HL-60 (cell line): ENCODE data around the gene FOXK2.

Experiments used
- TF ChIP-seq, protein P1 (sequence below): IDR thresholded peaks from one replicate; pipeline ENCODE4 v1.5.1; 2011; ENCODE audit warnings: low read length, control low read depth, inconsistent platforms; ENCODE audit not compliant: insufficient read depth
- TF ChIP-seq, protein P2 (sequence below): IDR thresholded peaks from 2 replicates; pipeline ENCODE4 v1.6.1; 2012; ENCODE audit warnings: low read depth; ENCODE audit not compliant: insufficient replicate concordance

DNA sequence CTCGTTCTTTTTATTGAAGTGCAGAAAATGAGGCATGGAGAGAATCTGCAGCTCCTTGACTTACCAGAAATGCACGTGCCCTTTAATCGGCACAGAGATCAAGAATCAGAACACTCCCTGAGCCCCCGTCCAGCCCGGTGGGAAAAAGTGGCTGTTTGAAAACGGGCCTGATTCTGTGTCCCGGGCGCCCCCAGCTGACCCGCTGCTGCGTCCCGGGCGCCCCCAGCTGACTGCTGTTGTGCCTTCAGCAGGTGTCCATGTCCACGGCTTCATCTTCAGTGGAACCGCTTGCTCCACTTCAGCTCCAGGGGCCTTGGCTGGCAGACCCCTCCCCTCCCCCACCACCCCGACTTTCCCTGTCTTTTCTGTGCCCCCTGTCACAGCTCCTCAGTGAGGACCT is 47.8 kb downstream of the FOXK2 start:
- TF ChIP-seq, protein P1, sequence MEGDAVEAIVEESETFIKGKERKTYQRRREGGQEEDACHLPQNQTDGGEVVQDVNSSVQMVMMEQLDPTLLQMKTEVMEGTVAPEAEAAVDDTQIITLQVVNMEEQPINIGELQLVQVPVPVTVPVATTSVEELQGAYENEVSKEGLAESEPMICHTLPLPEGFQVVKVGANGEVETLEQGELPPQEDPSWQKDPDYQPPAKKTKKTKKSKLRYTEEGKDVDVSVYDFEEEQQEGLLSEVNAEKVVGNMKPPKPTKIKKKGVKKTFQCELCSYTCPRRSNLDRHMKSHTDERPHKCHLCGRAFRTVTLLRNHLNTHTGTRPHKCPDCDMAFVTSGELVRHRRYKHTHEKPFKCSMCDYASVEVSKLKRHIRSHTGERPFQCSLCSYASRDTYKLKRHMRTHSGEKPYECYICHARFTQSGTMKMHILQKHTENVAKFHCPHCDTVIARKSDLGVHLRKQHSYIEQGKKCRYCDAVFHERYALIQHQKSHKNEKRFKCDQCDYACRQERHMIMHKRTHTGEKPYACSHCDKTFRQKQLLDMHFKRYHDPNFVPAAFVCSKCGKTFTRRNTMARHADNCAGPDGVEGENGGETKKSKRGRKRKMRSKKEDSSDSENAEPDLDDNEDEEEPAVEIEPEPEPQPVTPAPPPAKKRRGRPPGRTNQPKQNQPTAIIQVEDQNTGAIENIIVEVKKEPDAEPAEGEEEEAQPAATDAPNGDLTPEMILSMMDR, result no peak
- TF ChIP-seq, protein P2, sequence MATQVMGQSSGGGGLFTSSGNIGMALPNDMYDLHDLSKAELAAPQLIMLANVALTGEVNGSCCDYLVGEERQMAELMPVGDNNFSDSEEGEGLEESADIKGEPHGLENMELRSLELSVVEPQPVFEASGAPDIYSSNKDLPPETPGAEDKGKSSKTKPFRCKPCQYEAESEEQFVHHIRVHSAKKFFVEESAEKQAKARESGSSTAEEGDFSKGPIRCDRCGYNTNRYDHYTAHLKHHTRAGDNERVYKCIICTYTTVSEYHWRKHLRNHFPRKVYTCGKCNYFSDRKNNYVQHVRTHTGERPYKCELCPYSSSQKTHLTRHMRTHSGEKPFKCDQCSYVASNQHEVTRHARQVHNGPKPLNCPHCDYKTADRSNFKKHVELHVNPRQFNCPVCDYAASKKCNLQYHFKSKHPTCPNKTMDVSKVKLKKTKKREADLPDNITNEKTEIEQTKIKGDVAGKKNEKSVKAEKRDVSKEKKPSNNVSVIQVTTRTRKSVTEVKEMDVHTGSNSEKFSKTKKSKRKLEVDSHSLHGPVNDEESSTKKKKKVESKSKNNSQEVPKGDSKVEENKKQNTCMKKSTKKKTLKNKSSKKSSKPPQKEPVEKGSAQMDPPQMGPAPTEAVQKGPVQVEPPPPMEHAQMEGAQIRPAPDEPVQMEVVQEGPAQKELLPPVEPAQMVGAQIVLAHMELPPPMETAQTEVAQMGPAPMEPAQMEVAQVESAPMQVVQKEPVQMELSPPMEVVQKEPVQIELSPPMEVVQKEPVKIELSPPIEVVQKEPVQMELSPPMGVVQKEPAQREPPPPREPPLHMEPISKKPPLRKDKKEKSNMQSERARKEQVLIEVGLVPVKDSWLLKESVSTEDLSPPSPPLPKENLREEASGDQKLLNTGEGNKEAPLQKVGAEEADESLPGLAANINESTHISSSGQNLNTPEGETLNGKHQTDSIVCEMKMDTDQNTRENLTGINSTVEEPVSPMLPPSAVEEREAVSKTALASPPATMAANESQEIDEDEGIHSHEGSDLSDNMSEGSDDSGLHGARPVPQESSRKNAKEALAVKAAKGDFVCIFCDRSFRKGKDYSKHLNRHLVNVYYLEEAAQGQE, result no peak
